HEK293T (cell line): ENCODE measurements around the gene MCF2L.

Experiments
- CTCF ChIA-PET: fragments of 350-600 bp; formaldehyde crosslinking; extraction: SDS; loops from one replicate; lab custom pipeline; 2021; ENCODE audit warnings: antibody characterized with exemption, inconsistent platforms; lab: Yijun Ruan, JAX
- POLR2A ChIA-PET: fragments of 350-600 bp; formaldehyde crosslinking; extraction: SDS; loops from one replicate; lab custom pipeline; 2020; ENCODE audit warnings: antibody characterized with exemption, inconsistent platforms; lab: Yijun Ruan, JAX
- DNase-seq: peaks from one replicate; pipeline ENCODE4 v3.0.0; 2012; ENCODE audit warnings: mixed read lengths; ENCODE audit errors: extremely low spot score
- ARNT ChIP-seq: fragments of 450-650 bp; IDR thresholded peaks from 2 replicates; pipeline ENCODE4 v1.6.1; 2017; ENCODE audit warnings: mild to moderate bottlenecking
- BHLHE40 ChIP-seq: fragments of 450-650 bp; IDR thresholded peaks from 2 replicates; pipeline ENCODE4 v1.6.1; 2016; ENCODE audit warnings: mild to moderate bottlenecking, moderate library complexity, borderline replicate concordance
- CTBP1 ChIP-seq: fragments of 450-650 bp; IDR thresholded peaks from 2 replicates; pipeline ENCODE4 v1.6.1; 2016; ENCODE audit warnings: borderline replicate concordance
- ELF4 ChIP-seq: fragments of 450-650 bp; IDR thresholded peaks from 2 replicates; pipeline ENCODE4 v1.6.1; 2017; ENCODE audit warnings: antibody characterized with exemption
- FOXA1 ChIP-seq: fragments of 450-650 bp; IDR thresholded peaks from 2 replicates; pipeline ENCODE4 v1.6.1; 2016; ENCODE audit warnings: mild to moderate bottlenecking
- FOXK2 ChIP-seq: fragments of 450-650 bp; IDR thresholded peaks from 2 replicates; pipeline ENCODE4 v1.6.1; 2016; ENCODE audit warnings: mild to moderate bottlenecking
- FOXM1 ChIP-seq: fragments of 450-650 bp; IDR thresholded peaks from 2 replicates; pipeline ENCODE4 v1.6.1; 2017; ENCODE audit warnings: mild to moderate bottlenecking, borderline replicate concordance
- HDGF ChIP-seq: fragments of 450-650 bp; IDR thresholded peaks from 2 replicates; pipeline ENCODE4 v1.6.1; 2017; ENCODE audit warnings: antibody characterized with exemption, borderline replicate concordance
- L3MBTL2 ChIP-seq: fragments of 450-650 bp; conservative IDR thresholded peaks from 2 replicates; pipeline ENCODE4 v1.6.1; 2016; ENCODE audit warnings: mild to moderate bottlenecking
- LEF1 ChIP-seq: fragments of 450-650 bp; IDR thresholded peaks from 2 replicates; pipeline ENCODE4 v1.6.1; 2017; ENCODE audit warnings: mild to moderate bottlenecking, borderline replicate concordance
- NFRKB ChIP-seq: fragments of 450-650 bp; IDR thresholded peaks from 2 replicates; pipeline ENCODE4 v1.6.1; 2016; ENCODE audit warnings: mild to moderate bottlenecking, moderate library complexity
- PKNOX1 ChIP-seq: fragments of 450-650 bp; IDR thresholded peaks from 2 replicates; pipeline ENCODE4 v1.6.1; 2016
- SP1 ChIP-seq: fragments of 450-650 bp; IDR thresholded peaks from 2 replicates; pipeline ENCODE4 v1.6.1; 2017
- SUZ12 ChIP-seq: fragments of 450-650 bp; IDR thresholded peaks from 2 replicates; pipeline ENCODE4 v1.6.1; 2016; ENCODE audit warnings: mild to moderate bottlenecking
- TARDBP ChIP-seq: fragments of 450-650 bp; IDR thresholded peaks from 2 replicates; pipeline ENCODE4 v1.6.1; 2016
- ZNF384 ChIP-seq: fragments of 450-650 bp; IDR thresholded peaks from 2 replicates; pipeline ENCODE4 v1.6.1; 2016

The MCF2L gene

GRCh38 chr13:112968910-112969691, at the start of gene MCF2L:
MCF2L (plus strand) TSS chr13:112969214; CDS start chr13:112969380, 166 bp downstream.
- DNase-seq, result peak; percentile 48
- ChIA-PET CTCF (interaction anchor here (0.7 to 0.8 kb wide), 3 partner anchors 16 to 38 kb away, joined by 3 read pairs; no protein-coding TSS in a partner anchor), POLR2A (no interaction called here)
- TF ChIP-seq SP1 (no peak), LEF1 (no peak), L3MBTL2 (peak; percentile 57)

- no peak for DNase-seq
- TF ChIP-seq NFRKB (no peak), TARDBP (no peak), CTBP1 (no peak), BHLHE40 (no peak), ELF4 (no peak)
- ChIA-PET CTCF (no interaction called here), POLR2A (no interaction called here)
Measured at GRCh38 chr13:112923962-112924361, 45.1 kb upstream of the MCF2L start.

GRCh38 chr13:112924365-112924764, 44.6 kb upstream of the MCF2L start:
- ChIA-PET POLR2A (no interaction called here), CTCF (no interaction called here)
- TF ChIP-seq PKNOX1 (no peak), SUZ12 (no peak), BHLHE40 (no peak), ZNF384 (no peak), NFRKB (no peak), FOXM1 (no peak), ELF4 (no peak), FOXA1 (no peak), L3MBTL2 (no peak), SP1 (no peak), ARNT (no peak), HDGF (no peak), TARDBP (no peak), LEF1 (no peak), CTBP1 (no peak)

GRCh38 chr13:112926003-112926402, 43.0 kb upstream of the MCF2L start:
- TF ChIP-seq CTBP1 (no peak), FOXA1 (no peak), BHLHE40 (no peak), FOXK2 (no peak), SP1 (no peak), SUZ12 (no peak), ELF4 (no peak), TARDBP (no peak), FOXM1 (no peak), HDGF (no peak), L3MBTL2 (no peak), PKNOX1 (no peak)
- DNase-seq, result no peak
- ChIA-PET POLR2A (no interaction called here), CTCF (no interaction called here)

More at GRCh38 chr13:112924365-112924764, 44.6 kb upstream of the MCF2L start:
- DNase-seq, result no peak

GRCh38 chr13:112926993-112927392, 42.0 kb upstream of the MCF2L start:
- DNase-seq, result no peak
- CTCF ChIA-PET, result no interaction called here
- TF ChIP-seq FOXM1 (no peak), L3MBTL2 (no peak), SUZ12 (no peak), ARNT (no peak), NFRKB (no peak), TARDBP (no peak), HDGF (no peak), FOXK2 (no peak), BHLHE40 (no peak), LEF1 (no peak), FOXA1 (no peak), ZNF384 (no peak), CTBP1 (no peak), ELF4 (no peak), PKNOX1 (no peak), SP1 (no peak)

More at GRCh38 chr13:112926993-112927392, 42.0 kb upstream of the MCF2L start:
- POLR2A ChIA-PET, result no interaction called here
